Fibroblast of mammary gland (primary cell): Measurements from ENCODE around the gene MASP1.

Source experiments
- DNase-seq: peaks from one replicate; pipeline ENCODE4 v3.0.0-alpha.2; 2010; ENCODE audit warnings: low read depth
- H3K4me3 ChIP-seq: 2 replicates; pipeline ENCODE4 v1.5.1; 2011; ENCODE audit warnings: low read depth, mild to moderate bottlenecking, low read length, moderate library complexity; ENCODE audit not compliant: control insufficient read depth
- CTCF ChIP-seq: conservative IDR thresholded peaks from 2 replicates; pipeline ENCODE4 v1.5.1; 2011; ENCODE audit warnings: low read depth, low read length, inconsistent platforms; ENCODE audit not compliant: control insufficient read depth, insufficient read depth

The MASP1 gene

DNA sequence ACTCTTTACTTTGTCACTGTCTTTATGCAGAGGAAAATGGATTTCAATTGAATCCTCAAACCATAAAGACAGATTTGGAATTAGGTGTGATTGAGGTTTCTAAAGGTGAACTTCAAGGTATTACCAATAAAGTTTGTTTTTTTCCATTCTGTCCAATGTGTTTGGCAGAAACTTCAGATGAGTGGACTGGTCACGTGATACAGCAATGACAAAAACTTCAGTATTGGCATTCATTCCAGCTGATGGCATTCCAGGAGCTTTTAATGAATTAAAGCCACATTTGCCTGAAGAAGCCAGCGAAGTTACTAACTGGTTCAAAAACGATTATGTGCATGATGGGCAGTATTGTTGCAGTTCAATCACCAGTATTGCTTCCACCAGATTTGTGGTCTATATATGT lies 4.5 kb upstream of the MASP1 start:
- no peak for TF ChIP-seq CTCF
- no peak overlapping the region for H3K4me3 ChIP-seq
- peak; percentile 52 for DNase-seq

DNA sequence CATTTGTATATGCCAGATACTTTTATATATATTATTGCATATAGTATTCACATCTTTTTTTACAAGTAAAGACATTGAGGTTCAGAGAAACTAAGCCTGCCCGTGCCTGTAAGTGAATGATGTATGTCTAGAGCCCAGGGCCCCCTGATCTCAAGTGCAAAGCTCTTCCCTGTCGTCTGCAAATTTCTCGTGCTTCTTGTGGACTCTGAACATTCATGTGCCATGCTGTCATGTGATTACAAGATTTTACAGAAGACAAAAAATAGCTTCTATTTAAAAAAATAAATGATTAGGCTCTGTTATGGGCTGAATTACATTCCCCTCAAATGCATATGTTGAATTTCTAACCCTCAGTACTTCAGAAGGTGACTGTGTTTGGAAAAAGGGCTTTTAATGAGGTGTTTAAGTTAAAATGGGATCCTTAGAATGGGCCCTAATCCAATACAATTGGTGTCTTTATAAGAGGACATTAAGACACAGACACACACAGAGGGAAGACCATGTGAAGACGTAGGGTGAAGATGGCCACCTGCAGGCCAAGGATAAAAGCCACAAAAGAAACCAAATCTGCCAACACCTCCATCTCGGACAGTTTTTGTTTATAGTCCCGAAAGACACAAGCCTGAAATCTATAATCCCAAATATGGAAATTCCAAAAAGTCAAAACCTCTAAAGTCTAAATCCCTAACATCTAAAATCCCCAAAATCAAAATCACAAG lies 3.9 kb upstream of the MASP1 start:
- DNase-seq, result peak; percentile 25
- no peak overlapping the region for H3K4me3 ChIP-seq
- TF ChIP-seq CTCF, result no peak

- H3K4me3 ChIP-seq, result no peak overlapping the region
- no peak for TF ChIP-seq CTCF
These were observed 2.2 kb upstream of the MASP1 start for GRCh38 chr3:187293516-187294430.

GRCh38 chr3:187292631-187293515 lies 1.3 kb upstream of the MASP1 start:
- peak; percentile 38 for DNase-seq
- no peak overlapping the region for H3K4me3 ChIP-seq
- no peak for TF ChIP-seq CTCF

More at GRCh38 chr3:187293516-187294430, 2.2 kb upstream of the MASP1 start:
- peak; percentile 64 for DNase-seq

- TF ChIP-seq CTCF, result no peak
- H3K4me3 ChIP-seq, result no peak overlapping the region
- no peak for DNase-seq
These were observed 644 bp upstream of the MASP1 start for GRCh38 chr3:187292181-187292580.

DNA sequence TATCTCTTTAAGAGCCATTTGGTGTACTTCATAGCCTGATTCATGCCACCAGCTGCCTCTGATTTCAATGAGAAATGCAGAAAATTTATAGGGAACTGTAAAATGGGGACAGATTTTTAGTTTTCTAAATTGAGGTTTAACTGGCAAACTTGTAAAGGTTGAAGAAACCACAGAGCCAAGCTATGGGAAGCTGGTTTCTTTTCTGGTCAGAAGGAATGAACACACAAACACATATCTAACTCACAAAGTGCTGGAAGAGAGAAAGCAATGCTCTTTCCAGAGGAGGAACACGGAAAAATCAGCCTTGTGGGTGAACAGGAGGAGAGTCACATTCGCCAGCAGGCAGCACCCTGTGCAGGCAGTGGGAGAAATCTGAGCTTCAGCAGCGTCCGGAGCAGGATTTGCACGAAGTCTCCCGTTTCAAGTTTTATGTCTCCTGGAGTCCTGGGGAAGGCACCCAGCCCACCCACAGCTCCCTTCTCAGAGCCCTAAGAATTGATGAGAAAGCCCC lies 481 bp downstream of the MASP1 start:
- DNase-seq, result peak; percentile 47
- H3K4me3 ChIP-seq, result peak overlapping the region; percentile 18
- TF ChIP-seq CTCF, result no peak
